ENCODE measurements around the gene DPP8.
A peak's percentile ranks its signal among the peaks of the same experiment; 100 is the strongest.
"Not testable (repeated sequence)": the region's sequence is repeated elsewhere in the genome, so short reads cannot be mapped to it uniquely, and the experiment has no call there.

Gene DPP8
- 66.3 to 110 (median 72.5) reads per million in 3 experiments for total RNA-seq

DNA sequence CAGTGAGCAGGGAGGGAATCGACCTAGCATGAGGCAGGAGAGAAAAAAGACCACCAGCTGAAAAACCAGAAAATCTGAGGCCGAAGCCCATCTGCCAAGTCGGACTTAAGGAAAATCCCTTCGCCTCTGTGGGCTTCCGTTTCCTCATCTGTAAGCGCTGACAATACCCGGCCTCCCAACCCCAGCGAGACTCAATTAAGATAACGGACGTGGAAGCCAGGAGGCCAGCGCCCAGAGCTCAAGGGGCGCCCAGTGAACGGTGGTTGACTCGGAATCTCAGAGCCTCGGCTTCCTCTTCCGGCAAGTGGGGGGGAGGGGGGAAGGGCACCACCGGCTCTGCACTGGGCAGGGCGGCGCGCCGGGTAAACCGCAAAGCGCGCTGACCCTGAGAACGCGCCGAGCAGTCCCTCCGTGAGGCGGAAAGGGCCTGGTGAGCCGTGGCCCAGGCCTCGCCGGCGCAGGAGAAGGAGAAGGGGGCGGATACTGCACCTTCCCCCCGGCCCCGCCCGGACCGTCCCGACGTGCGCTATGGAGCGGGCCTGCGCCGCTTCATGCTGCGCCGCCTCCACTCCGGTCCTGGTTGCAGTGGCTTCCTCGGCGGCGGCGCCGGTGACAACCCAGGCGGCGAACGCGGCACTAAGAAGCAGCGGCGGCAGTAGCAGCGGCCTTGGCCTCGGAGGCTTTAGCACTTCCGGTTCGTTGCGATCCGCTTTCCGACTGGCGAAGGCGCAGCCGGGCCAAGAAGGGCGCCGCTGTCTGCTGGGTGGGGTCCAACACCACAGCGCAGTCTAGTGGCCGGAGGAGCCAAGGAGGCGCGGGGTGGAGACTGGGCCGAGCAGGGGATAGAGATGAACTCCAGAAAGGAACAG, at the start of gene DPP8:
DPP8 (minus strand) TSS at position 693 of the 869 bp plus-strand sequence. CDS start 5,136 bp downstream, outside the sequence.
- DNase-seq = peak; percentile 90

DNA sequence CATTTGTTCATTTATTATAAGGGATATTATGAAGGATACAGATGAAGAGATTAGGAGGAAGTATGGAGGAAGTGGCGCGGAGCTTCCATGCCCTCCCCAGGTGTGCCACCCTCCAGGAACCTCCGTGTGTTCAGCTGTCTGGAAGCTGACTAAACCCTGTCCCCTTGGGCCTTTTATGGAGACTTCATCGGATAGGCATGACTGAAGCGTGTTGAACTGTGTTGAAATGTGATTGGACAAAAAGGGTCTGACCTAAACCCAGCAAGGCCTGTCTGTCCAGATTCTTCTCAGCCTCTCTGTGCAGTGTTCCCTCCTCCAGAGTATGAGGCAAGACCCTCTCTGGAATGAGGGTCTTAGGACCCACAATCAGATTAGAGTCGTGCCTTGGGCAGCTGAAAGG, 44.4 kb upstream of the DPP8 start:
- DNase-seq = no peak

DNA sequence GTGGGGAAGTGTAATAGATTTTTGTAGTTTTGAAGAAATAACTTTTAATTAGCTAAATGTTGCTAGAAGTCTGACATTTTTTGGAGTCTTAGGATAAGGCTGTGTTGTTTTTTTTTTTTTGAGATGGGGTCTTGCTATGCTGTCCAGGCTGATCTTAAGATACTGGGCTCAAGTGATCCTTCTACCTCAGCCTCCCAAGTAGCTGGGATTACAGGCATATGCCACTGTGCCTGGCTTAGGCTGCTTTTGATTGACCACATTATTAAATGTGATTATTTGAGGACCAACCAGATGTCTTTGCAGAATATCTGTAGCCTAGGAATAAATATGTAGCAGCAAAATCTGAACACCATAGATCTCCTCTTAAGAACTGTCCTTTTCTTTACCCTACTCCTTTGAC, 42.5 kb upstream of the DPP8 start:
- no peak for DNase-seq

DNA sequence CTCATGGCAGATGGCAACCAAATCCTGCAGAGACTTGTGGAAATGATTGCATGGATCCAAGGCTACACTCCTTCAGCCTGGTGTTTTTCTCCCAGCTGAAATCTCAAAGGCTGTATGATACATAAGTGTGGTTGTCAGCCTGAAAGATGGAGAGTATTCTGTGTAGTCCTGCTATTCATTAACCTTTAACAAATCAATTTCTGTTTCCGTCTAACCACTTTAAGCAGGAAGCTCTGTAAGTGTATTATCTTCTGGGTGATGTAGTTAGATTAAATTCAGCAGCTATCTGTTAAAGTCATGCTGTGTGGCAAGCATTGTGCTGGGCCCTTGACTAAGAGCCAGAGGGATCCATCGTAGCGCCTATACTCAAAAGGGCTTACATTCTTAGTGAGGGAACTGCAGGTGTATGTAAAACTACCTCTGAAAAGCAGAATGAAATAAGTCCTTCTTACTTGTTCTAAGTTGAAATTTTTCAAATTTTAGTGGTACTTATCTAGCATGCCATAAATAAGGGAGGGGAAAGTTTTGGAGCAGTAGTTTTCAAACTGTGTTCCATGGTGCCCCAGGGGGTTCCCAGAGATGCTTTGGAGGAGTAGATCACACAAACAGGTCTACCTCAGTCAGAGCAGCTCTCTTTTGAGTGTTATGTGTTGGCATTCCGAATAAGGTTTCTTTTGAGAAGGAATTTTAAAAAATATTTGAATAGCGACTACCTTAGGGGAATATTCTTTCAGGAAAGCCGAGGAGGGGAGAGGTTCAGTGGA, 41.7 kb upstream of the DPP8 start:
- DNase-seq = no peak

DNA sequence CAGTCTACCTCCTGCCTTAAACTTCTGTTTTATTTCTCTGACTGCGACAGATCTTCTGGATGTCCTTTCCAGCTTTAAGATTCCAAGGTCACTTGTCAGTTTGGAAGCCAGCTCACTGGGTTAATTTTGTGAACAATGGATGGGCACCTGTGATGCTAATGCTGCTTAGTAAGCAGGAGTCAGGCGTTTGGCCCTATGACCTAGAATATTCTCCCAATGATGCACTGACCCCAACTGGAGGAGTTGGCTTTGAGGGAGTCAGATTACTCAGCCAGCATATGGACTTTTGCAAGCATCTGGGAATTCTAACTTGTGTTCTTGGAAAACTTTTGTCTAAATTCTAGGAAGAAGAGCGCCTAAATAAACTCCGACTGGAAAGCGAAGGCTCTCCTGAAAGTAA, 40.8 kb upstream of the DPP8 start:
- DNase-seq = no peak

DNA sequence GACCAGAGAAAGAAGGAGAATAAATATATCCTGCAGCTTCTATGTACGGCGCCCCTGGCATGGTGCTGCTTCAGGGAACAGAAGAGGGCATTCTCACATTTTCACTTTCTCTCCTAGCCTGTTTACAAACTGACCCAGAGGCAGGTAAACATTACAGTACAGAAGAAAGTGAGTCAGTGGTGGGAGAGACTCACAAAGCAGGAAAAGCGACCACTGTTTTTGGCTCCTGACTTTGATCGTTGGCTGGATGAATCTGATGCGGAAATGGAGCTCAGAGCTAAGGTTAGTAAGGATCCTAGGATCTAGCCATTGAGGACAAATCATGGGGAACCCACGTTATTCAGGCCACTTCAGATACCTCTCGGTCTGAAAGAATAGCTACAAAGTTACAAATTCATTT, 39.1 kb upstream of the DPP8 start:
- no peak for DNase-seq

DNA sequence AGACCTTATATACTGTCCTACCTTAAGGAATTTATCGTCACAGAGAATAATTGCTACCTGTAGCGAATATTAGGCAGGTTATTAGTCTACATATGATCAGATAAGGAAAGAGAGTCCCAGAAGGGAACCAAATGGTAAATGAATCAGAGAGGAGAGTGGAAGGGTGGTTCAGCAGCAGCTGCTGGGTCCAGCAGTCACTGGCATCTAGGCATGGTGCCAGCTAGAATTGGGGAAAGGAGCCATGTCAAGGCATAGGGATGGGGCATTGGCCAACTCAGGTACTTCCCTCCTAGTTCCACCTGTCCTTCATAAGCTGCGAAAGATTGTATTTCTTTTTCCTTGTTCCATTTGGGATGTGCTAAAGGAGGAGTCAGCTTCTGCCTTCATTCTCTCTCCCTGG, 36.2 kb upstream of the DPP8 start:
- DNase-seq = no peak

DNA sequence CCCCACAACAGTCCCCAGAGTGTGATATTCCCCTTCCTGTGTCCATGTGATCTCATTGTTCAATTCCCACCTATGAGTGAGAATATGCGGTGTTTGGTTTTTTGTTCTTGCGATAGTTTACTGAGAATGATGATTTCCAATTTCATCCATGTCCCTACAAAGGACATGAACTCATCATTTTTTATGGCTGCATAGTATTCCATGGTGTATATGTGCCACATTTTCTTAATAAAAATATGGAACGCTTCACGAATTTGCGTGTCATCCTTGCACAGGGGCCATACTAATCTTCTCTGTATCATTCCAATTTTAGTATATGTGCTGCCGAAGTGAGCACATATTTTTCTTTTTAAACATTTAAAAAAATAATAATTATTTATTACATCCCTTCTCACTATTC, 35.4 kb upstream of the DPP8 start:
- not testable (repeated sequence) for DNase-seq

DNA sequence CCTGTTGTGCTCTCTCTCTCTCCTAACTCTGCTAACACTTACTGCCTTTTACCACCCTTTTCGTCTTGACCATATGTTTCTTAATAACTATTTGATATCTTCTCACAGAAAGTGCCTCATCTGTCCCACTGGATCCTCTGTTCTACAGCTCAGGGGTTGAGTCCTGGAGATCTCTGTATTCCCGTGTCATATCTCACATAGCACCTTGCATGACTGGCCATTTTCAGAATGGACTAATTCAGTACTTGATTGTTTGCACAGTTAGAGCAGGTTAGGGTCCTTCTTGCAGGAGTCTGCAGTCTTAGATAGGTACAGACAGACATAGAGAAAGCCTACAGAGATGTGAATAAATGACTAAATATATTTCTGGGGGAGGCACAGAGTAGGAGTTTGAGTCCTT, 33.7 kb upstream of the DPP8 start:
- DNase-seq = no peak

DNA sequence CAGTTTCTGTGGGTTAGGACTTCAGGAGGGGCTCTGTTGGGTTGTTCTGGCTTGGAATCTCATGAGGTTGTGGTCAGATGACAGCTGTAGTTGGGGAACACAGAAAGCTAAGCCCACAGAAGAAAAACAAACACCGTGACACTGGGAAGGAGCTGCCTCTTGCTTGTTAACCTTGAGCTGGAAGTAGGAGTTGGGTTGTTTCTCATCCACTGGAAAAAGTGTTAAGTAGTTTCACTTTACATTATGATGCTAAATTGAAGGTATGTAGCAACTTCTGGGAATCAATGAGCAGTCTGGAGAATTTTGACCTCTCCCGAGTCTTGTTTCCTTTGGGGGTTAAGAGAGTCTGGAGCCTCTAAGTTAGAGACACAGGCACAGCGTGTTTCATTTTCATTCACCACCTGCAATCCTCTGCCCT, 33.2 kb upstream of the DPP8 start:
- no peak for DNase-seq

DNA sequence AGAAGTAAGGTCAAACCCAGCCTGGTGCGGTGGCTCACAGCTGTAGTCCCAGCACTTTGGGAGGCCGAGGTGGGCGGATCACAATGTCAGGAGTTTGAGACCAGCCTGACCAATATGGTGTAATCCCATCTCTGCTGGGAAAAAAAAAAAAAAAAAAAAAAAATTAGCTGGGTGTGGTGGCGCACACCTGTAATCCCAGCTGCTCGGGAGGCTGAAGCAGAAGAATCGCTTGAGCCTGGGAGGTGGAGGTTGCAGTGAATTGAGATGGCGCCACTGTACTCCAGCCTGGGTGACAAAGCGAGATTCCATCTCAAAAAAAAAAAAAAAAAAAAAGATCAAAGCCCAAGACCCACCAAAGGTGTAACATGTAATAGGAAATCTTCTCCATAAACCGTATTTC, 31.8 kb upstream of the DPP8 start:
- DNase-seq = not testable (repeated sequence)

DNA sequence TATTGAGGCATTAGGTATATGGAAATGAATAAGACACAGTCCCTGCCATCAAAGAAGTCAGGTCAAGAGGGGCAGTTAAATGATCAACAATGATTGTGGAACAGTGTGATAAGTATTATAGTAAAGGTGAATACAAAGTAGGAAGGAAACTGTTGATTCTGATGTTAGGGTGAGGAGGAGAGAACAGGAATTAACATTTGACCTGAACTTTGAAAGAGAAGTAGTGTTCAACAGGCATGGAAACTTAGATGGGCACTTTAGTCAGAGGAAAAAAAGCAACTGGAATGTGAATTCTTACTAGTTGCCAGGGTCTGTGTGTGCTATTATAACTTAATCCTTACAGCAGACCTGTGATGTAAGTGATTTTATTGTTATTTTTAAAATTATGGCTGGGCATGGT, 30.4 kb upstream of the DPP8 start:
- DNase-seq = no peak

DNA sequence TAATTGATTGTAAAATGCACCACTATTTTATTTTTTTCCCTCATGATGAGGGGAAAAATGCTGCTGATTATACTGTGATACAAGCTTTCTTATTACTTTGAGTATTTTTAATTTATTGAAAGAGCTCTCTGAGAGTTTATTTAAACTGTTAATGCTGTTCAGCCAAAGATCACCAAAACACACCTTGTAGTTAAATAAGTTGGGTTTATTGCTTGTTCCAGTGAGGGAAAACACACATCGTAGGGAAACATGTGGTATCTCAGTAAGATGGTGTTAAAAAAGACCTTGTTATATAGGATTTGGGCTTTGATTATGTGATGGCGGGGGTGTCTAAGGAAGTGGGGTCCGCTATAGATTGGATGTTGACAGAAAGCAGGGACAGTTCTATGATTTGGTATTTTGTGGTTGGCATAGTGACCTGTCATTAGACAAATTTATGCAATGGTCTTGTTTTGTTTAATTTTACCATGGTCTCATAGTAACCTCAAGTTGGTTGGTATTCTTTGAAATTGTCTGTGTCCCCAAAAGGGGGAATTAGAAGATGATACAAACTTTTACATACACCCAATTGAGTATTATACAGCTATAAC, 23.8 kb upstream of the DPP8 start:
- no peak for DNase-seq

DNA sequence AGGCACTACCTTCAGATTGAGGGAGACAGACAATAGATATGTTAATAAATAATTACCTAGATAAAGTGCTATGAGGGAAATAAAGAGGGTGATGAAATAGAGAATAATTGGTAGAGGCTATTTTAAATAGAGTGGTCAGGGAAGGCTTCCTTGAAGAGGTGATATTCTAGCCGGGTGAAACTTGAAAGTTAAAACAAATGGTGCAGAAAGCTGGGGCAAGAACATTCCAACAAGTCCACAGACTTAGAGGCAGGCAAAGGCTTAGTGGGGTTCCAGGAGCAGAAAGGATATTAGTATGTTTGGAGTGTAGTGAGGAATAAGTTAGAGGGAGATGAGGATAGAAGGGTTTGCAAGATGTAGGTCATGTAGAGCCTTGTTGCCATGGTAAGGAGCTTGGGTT, 22.8 kb upstream of the DPP8 start:
- DNase-seq = no peak

DNA sequence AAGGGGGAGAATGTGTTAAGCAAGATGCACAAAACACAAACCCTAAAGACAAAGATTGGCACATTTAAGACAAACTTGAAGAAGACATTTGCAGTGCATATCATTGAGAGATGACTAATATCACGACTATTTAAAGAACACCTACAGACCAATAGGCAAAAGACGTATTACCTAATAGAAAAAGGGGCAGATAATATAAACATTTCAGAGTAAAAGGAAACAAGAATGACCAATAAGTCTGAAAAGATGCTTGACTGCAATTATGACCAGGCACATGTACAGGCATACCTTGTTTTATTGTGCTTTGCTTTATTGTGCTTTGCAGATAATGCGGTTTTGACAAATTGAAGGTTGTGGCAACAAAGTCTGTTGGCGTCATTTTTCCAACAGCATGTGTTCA, 17.7 kb upstream of the DPP8 start:
- DNase-seq = no peak

DNA sequence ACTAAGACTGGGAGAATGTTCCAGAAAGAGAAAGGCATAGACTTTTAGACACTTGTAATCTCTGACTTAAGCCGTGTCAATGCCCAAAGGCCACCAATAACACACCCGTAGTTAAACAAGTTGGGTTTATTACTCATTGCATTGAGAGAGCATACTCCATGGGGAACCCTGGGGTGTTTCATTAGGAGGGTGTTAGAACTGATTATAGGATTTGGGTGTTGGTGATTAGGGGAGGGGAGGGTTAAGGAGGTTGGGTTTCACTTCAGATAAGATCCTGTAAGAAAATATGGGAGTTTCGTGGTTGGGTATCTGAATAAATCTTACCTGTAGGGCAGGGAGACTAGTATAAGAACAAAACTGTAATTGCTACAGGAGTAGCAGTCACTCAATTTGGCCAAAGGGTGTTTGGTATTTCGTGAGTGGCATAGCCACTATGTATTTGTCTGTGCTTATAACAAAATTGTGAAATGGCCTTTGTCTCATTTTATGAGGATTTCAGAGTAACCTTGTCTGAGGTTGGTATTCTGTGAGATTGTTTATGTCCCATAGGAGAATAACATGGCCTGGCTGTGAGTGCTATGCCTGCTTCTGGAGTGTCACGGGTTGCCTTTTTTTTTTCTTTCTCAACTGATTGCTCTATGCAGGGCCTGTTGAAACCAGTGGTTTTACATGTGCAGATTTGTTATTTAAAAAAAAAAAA, 15.7 kb upstream of the DPP8 start:
- no peak for DNase-seq

DNA sequence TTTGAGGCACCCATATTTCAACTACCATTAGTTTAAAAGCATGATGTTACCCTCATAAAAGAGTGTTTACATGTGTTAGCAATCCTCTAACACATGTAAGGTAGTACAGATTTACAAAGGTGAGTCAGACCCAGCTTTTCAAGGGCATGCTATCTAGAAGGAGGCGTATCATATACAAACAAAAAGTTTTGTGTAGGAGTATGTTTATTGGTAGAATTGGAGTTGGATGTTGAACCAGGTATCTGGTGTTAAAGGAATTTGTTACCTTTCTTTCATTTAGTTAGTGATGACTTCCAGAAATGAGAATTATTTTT, 15.2 kb upstream of the DPP8 start:
- no peak for DNase-seq

DNA sequence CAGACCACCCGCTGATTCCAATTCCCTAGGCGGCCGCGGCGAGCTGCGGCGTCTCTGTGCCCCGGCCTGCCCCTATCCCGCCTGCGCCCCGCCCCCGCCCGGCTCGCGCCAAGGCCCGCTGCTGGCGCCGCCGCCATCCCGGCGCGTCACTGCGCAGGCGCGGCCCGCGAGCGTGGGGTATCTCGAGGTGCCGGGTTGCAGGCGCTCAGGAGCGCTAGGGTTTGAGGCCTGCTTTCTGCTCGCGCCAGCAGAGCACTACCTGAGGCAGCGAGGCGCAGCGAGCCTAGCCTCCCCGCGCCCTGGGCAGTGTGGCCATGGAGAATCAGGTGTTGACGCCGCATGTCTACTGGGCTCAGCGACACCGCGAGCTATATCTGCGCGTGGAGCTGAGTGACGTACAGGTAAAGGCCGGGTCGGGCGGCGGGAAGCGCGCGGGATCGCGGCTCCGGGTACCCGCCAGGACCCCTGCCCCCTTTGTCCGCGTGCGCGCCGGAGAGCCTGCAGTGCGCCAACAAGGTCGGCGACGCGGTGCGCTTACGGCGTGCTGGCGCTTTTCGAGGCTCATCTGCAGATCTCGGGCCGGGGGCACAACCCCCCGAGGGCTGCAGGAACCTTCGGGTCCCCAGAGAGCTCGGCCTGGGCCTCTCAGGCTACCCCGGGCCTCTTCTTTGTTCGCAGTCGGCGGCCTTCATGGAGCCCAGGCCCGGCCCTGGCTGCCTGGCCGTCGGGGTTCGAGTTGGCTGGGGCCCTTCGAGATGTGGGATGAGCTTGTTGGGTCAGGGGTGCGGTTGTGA, 13.0 kb upstream of the DPP8 start, which contains the start of gene HACD3:
HACD3 (plus strand) TSS at position 146 of the 794 bp plus-strand sequence; CDS start at position 315, 169 bp downstream.
- DNase-seq = peak; percentile 86

DNA sequence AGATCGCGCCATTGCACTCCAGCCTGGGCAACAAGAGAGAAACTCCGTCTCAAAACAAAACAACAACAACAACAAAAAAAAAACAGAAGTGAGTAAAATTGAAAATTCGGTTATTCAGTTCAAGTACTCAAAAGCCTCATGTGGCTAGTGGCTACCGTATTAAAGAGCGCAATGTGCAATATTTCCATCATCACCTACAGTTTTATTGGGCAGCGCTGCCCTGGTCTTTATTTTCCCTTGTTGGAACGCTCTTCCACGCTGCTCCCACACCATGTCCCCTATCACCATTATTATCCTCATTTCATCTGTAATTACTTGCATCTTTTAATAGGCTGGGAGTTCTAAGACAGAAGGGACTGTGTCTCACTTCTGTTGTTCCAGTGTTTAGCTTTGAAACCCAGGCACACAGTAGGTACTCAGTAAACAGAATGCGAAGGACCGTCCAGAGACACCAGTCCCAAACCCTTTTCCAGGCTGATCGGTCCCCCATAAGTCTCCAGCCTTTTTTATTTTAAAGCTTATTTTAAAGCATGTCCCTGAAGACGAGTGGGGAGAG, 12.4 kb upstream of the DPP8 start:
- no peak for DNase-seq

DNA sequence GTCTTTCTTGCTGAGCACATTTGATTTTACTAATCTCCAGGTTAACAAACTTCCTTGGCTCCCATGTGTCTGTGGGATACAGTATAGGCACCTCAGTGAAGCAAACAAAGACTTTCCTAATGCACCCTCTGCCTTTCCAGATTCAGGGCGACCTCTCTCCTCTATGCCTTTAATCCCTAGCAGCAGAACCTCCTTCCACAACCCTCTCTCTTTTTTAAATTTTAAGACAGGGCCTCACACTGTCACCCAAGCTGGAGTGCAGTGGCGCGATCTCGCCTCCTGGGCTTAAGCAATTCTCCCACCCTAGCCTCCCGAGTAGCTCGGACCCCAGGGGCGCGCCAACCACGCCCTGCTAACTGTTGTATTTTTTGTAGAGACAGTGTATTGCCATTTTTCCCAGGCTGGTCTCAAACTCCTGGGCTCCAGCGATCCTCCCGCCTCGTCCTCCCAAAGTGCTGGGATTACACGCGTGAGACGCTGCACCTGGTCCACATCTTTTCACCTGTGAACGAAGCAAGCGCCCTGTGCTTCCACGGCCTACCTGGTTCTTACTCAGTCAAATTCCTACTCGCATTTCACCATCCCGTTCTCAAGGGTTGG, 11.1 kb upstream of the DPP8 start:
- DNase-seq = no peak

DNA sequence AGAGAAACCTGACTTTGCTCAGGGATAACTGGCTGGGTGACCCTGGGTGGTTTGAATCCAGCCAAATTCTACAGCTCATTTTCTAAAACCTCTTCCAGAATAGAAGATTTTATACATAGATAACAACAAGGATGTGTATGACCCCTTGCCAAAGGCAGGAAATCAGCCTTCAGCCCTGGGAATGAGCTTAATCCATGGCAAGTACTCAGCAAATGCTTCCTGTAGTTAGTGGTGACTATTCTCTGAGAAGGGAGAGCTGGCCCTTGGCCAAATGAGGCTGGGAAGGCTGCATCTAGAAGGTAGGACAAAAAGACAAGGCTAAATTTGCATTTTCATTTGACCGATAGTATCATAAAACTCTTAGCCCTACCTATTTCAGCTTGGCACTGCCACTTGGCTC, 8.1 kb upstream of the DPP8 start:
- no peak for DNase-seq

DNA sequence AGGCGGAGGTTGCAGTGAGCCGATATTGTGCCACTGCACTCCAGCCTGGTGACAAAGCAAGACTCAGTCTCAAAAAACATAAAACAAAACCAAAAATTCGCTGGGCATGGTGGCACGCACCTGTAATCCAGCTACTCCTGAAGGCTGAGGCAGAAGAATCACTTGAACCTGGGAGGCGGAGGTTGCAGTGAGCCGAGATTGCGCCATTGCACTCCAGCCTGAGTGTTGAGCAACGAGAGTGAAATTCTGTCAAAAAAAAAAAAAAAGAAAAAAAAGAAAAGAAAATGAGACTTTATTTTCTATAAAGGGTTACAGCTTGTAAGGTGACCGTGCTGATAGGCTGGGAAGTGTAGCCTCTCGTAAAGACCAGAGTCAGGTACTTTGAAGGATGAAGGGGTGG, 6.7 kb upstream of the DPP8 start:
- DNase-seq = no peak

All from central memory CD4-positive, alpha-beta T cell (primary cell).